NCI-H128 (cell line): ENCODE measurements around the gene PRKCQ.

Experiments
- DNase-seq: peaks from one replicate; lab custom pipeline; 2025; ENCODE audit not compliant: unreplicated experiment; lab: John Stamatoyannopoulos, UW

The PRKCQ gene

DNA sequence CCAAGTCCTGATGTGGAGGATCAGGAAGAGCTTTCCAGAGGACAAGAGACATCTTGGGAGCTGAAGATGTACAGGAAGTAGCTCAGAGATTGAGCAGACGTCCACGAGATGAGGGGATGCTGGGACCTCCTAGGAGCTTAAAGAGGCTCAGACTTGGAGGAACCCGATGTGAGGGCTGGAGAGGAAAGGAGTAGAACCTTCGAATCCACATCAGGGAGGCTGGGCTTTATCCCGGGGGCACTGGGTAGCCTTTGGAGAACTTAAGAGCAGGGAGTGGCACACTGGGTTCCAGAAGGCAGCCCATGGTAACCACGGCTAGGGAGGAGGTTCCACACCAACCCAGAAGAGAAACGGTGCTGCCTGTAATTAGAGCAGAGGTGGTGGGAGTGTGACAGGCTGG is 10.8 kb downstream of the PRKCQ start:
- no peak for DNase-seq

DNA sequence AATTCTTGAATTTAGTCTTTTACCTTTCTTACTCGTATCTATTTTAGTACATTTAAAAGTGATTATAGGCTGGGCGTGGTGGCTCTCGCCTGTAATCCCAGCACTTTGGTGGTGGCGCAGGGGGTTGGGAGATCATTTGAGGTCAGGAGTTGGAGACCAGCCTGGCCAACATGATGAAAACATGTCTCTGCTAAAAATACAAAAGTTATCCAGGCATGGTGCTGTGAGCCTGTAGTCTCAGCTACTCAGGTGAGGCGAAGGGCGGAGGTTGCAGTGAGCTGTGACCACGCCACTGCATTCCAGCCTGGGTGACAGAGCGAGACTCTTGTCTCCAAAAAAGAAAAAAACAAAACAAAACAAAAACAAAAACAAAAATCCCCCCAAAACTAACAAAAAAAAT is 12.2 kb downstream of the PRKCQ start:
- DNase-seq: no peak

DNA sequence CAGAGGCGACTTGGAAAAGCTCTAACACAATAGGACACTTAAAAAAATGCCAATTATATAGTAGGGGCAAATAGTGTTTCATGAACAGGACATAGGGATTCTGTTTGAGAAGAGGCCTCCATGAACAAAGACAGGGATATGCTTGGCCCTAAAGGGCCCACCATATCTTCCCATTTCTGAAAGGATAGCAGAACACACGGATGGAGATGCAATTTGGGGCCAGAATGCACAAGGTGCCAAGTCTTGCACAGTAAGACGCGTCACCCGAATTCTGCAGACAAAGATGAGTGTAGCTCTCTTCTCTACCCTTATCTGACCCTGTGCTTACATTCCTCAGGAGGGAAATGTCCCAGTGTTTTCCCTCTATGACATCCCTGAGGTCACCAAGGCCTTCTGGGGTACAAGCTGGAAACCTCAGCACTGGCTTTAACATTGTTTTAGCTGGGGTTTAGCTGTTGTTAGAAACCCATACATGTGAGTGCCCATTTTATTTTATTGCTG is 12.8 kb downstream of the PRKCQ start:
- no peak for DNase-seq

DNA sequence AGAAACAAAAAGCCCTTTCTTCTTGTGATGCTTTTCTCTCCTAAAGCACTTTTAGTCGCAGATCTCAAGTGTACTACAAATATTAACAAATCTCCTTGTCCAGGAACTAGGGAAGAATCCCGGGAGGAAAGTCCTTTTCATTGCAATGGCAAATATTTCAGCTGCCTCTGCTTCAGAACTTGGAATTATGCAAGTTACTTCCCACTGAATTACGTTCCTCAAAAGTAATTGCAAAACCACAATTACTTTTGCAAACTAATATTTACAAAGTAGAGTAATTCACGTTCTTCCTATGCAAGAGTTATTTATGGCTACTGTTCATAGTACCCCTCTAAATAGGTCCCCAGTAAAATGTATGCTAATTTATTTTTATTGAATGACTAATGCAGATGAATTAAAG is 14.5 kb downstream of the PRKCQ start:
- no peak for DNase-seq

DNA sequence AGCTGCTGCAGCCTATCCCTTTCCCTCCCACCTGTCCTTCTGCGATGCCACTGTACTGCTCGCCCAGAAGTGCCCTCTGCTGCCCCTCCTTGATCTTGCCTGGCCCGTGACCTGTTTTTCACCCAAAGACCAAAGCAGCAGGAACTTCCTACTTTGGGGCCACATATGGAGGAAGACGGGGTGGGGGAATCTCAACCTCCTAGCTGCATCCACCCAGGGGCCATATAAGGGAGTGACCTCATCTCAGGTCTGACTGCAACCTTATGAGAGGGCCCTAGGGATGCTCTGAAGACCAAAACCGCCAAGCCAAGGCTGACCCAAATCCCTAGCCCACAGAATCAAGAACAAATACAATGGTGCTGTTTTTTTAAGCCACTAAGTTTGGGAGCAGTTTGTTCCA is 15.7 kb downstream of the PRKCQ start:
- DNase-seq: no peak

DNA sequence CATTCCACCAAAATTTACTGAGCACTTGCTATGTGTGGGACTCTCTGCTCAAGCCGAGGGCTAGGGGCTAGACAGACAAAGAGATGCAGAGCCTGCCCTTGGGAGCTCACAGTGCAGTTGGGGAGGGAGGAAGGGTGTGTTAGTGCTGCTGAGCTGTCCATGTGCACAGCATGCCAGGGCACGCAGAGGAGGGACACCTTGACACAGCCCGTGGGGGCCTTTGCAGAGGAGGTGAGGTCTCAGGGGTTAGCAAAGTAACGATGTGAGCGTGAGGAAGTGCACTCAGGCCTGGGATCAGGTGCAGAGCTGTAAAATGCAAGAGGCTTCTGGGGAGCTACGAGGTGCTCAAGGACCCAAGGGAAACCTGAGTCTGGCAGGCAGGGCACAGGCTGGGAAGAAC is 16.3 kb downstream of the PRKCQ start:
- DNase-seq: no peak

DNA sequence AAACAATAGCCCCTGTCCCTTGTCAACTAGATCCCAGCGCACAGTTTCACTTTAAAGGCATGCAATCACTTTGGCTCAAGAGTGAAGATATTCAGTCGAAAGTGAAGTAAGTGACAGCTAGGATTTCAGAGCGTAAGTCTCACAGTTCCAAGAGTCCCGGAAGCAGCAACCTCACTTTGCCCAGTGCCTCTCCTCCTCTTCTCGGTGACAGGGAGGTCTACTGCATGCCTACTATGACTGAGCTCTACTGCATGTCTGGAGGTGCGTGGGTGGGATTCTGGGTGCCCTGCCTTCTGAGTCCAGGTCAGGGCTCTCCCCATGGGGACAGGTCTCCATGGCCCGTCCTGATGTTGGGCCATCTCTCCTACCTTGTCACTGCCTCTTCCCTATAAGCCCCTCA is 17.0 kb downstream of the PRKCQ start:
- DNase-seq: no peak

DNA sequence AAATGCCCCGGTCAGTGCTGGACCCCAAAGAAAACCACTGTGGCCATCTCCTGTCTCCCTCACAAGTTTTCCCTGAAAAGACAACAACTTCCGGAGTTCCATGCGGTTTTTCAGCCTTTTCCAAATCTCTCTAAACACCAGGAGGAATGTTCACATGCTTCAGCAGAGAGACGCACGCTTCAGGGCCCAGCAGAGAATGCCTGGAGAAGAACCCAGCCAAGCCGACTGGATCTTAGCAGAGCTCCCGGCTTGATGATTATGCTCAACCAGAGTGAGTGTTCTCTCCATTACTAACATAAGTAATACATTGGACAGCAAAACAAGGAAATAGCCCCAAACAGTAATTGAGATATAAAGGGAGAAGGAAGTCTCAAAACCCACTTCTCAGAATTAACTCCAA is 17.9 kb downstream of the PRKCQ start:
- DNase-seq: no peak

DNA sequence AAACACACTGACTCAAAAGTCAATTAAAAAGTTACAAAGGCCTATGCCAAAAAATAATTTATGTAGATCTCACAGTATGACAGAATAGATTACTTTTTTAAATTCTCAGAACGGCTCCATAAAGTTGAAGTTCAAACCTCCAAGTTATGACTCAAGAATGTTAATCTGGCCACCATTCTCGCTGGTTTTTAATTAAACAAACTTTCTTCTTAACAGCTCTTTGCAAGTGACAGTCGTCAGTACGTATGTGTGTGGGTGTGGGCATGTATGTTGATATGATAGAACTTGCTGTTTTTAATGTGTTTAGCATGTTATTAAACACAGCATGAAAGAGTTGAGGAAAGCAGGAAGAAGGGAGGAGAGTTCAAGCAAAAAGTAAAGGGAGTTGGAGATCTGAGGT is 18.5 kb downstream of the PRKCQ start:
- DNase-seq: no peak

DNA sequence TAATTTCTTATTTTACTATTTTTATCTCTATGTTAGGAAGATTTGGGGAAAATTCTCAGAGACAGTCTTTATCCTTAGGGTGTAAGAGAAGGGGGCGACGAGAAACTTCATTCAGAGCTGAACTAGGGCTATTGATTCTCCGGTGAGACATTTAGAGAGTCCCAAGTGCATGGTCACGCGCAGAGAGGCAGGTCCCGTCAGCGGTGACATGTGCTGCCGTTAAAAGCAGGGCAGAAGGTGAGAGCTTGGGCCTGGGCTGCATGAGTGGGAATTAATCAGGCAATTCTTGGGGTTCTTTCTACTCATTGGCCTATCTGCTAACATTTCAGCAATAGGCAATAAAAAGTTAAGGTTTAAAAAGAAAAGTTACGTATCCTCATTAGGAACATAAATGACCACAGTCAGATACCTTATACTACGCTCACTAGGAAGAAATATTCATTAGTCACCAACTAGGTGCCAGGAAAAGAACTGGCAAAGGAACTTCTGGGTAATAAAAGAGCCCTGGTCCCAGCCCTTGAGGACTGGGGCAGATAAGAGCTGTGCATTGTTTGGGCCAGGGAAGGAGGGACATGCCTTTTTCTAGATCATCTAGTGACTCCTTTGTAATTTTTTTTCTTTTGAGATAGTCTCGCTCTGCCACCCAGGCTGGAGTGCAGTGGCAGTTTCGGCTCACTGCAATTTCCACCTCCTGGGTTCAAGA is 21.2 kb downstream of the PRKCQ start:
- no peak for DNase-seq

DNA sequence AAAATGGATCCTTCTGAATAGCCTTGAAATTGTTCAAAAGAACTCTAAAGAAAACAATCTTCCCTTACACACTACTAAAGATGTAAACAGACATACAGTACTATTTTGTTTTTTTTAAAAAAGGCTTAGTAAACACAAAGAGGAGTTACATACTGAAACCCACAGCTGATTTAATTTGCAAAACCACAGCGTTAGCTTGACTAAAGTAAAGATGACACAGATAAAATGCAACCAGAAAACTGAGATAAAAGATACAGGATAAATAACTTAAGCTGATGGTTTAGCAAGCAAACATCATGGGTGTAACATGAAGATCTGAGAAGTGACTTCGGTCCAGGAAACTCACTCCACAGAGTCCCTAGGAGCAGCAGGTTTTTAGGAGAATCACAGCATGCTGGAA is 21.8 kb downstream of the PRKCQ start:
- no peak for DNase-seq

DNA sequence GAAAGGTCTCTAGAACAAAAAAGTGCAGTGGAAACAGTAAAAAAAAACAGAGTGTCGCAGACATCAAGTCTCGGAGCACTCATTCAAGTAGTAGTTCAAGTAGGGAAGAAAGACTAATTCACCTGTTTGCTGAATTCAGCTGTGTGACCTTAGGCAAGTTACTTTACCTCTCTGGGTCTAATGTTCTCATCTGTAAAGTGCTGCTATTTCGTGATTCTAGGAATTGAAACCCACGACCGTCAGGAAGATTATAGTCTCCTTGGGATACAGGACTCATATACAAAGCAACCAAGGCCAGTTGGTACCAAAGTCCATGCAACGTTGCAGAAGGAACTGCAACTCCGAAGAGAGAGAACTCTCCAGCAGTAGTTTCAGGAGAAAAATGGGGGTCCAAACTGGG is 26.1 kb downstream of the PRKCQ start:
- no peak for DNase-seq

DNA sequence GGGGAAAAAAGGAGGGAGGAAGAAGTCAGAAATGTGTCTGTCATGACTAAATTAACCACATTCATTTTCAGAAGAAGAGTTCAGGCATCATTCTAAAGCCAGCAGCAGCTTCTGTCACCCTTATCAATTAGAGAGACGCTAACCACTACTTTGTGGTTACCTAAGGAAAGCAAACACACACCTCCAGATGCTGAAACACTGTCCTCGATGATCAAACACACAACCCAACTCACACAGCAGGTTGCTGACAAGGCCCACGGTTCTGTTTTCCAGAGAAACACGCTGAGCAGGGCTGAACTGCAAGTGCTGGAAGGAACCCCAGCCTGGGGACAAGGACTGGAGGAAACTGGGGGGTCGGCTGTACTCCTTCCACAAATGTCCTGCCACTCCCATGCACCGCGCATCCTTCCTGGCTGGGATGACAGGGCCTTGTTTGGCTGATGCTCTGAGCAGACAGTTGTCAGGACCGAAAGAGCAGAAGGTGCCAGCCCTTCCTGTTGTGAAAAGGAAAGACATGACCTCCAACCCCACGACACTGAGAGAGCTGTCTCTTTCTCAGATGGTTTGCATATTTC is 36.6 kb downstream of the PRKCQ start:
- no peak for DNase-seq

DNA sequence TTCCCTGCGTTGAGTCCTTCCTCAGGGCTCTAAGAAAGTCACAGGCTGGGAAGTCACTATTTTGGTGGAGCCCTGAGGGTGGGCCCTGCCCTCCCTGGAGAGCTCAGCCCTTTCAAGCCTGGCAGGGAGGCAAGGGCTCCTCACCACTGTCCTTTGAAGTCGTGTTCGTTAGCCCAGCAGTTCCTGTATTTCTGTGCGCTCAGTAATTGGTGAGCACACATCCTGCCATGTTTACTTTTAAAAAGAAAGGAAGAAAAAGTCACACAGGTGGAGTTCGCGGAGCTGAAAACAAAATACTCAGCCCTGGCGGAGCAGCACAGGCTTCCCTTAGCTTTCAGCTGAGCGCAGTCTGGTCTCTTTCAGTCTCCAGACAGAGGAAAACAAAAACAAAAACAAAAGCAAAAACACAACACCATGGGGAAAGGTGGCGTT is 37.1 kb downstream of the PRKCQ start:
- DNase-seq: no peak

DNA sequence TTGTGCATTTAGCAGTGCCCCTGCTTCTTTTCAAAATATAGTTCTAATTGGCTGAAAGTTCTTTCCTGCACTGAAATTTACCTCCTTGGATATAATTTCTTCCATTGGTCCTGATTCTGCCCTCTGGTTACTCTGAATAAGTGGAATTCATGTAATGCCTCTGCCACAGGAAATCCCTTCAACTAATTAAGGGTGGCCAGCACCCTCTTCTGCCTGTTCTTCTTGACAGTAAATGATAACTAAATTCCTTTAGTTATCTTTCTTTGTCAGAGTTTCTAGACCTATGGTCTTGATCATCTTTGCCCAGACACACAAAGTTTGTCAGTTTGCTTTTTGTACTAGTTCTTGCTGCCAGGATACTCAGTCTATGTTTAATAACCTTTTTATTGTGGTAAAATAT is 40.2 kb downstream of the PRKCQ start:
- no peak for DNase-seq

DNA sequence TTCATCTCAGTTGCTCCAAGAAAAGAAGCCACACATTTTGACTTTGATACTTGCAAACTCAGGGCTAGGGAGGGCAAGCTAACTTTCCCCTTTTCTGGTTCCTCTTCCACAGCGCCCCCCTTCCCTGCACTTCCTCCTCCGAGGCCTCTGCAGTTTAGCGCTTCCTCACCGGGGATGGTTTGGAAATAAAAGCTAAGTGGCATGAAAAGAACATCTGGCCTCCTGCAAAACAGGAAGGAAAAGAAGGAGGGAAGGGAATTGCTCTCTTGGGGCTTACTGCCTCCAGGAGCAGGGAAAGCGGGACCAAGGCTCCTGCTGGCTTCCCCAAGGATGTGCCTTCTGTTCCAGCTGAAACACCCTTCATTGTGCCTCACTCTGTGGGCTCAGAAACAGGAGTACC is 42.3 kb downstream of the PRKCQ start:
- DNase-seq: no peak

DNA sequence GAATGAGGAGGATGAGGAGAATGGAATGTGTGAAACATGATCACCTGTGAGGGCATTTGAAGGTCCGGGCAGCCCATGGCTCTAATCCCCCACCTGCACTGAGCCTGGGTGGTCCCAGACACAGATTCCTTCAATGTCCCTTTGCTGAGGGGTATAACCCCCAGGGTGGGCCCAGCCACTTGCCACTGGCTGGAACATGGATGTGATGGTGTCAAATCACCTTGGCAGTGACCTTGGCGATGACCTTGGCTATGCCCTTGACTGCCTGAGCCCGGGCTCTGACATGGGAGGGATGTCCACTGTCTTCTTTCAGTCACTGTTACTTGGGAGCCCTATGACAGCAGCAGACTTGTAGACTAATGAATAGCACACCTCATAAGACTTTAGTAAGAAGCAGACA is 44.0 kb downstream of the PRKCQ start:
- DNase-seq: no peak

DNA sequence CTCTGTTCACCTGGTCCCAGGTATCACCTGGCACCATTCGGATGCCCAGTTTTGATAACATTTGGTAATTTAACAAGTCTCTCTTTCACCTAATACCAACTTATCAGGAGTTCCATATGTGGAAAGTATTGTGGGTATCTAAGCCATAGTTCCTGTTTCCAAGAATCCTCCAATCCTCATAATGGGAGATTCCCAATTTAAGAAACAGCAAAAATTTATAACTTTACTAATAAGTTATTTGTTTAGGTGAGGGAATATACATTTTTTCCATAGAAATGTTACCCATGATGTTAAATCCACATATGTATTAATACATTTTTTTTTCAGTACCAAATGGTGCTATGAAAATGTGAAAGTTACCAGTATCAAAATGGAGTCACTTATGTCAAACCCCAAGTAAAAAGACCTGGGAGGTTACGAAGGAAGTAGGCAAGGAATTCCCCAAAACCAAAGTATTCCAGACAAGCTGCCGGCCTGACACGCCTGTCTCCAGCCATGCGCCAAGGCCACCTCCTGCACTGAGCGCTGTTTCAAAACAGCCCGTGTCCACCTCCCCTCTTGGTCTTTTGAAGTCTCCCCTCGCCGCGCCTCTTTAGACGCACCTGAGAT is 44.8 kb downstream of the PRKCQ start:
- DNase-seq: no peak

DNA sequence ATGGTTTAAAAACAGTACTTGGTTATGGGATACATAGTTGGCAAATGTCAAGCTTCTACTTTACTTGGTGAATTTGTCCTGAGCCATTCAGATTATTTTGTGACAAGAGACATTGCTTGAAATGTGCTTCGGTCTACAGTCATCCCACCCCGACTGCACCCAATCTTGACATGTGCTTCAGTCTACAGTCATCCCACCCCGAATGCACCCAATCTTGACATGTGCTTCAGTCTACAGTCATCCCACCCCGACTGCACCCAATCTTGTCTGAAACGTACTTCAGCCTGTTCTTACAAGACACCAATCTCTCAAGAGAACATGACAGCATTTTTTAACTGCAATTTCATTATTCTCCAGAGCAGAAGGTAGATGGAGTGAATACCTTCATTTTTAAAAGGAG is 47.8 kb downstream of the PRKCQ start:
- DNase-seq: no peak

DNA sequence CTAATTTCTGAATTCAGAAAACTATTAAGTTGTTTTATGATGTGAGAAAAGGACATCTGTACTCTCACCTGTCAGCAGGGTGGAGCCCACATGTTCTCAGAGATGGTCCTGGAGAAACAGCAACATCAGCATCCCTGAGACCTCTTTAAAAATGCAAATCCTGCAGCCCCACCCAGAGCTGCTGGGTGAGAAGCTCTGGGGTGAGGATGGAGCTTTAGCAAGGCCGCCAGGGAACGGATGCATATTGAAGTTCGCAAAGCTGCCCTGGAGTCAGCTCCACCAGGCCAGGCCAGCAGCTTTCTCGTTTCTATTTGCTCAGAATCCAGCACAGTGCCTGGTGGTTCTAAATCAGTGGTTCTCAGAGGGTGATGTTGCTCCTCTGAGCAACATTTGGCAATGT is 49.1 kb downstream of the PRKCQ start:
- DNase-seq: no peak

DNA sequence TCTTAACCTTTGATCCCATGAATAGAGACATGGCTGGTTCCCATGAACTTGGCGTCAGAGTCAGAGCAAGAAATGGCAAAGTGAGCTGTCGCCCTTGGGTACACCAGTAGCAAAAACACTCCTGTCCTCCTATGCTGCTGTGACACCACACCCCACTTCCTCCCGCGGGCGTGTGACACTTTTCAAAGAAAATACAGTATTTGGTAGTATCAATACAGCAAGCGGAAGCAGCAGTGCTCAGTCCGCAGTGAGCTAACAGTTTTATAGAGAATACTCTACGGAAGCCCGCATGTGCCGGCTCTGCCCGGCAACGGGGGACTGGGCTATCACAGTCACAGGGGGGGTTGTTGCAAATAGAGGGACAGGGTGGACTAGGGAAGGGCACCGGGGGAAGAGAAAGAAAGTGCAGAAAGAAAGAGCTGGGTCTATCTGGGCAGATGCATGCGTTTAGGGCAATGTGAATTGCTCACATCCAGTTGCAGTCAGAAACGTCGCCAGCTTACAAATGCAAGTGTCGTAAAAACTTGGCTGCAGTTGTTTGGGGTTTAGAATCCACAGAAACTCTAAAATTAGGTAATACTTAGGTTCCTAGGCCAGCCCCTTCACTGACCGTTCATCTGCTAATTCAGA is 49.8 kb downstream of the PRKCQ start:
- DNase-seq: no peak
